ENCODE measurements around the gene PLAAT5.
A peak's percentile ranks its signal among the peaks of the same experiment; 100 is the strongest.
"Not testable (repeated sequence)": the region's sequence is repeated elsewhere in the genome, so short reads cannot be mapped to it uniquely, and the experiment has no call there.

Gene PLAAT5, protein sequence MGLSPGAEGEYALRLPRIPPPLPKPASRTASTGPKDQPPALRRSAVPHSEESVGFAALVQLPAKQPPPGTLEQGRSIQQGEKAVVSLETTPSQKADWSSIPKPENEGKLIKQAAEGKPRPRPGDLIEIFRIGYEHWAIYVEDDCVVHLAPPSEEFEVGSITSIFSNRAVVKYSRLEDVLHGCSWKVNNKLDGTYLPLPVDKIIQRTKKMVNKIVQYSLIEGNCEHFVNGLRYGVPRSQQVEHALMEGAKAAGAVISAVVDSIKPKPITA

DNA sequence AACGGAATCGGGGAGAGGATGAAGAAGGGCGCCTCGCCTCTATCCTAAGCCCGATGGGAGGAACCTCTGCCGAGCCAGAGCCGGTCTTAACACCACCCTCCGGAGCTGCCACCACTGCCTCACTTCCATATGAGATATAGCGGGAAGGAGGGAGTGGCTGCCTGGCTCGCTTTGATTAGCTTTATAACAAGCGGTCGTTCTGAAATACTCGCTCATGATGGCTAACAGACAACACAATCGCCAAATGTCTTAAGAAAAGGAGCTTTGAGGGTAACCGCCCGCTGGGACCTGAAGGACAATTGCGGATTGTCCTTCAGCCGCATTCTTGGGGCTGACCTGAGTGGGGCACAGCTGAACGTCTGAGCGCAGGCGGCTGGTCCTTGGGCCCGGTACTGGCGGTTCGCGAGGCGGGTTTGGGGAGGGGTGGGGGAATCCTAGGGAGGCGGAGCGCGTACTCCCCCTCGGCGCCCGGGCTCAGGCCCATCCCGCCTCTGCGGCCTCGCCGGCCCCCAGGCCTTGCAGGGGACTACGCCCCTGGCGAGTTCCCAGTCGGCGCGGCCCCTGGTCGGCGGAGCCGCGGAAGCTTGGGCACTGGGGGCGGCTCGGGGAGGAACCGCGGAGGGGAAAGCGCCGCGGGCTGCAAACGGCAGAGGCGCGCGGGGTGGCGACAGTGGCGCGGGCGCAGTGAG lies at the start of gene PLAAT5:
PLAAT5 (minus strand) TSS at position 617 of the 689 bp plus-strand sequence; CDS start at position 484, 133 bp downstream.
- DNase-seq: no peak

DNA sequence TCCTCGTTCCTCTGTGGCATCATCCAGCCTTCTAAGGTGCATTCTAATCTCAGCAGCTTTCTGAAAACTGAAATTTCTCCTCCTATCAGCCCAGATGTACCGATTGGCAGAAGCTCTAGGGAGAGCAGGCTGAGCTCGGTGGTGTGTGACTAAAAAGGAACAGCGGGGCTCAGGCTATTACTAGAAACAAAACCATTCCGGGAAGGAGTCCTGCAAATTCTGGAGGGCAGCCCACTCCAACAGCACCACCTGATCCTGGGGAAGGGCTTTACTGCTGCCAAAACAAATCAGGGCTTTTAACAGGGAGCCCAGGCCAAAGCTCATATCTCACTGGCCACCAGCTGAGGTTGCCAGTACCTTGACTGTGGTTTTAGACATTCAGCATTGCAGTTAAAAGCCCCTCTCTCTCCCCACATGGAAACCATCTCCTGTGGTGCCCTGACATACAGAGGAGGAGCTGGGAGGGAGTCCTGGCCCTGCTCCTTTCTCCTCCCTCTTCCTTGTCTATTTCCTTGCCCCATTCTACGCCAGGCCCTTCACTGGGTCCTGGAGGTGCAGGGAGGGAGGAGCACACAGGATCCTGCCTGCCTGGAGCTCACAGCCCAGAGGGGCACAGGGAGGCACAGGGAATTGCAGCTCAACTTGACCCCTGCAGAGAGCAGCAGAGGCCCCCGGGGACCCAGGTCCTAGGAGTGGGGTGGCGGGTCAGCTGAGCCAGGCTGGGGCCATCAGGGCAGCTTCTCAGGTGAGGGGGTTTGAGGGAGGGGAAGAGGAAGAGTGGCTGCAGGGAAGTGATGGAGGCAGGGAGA lies 46.5 kb upstream of the PLAAT5 start:
- peak; percentile 53 for DNase-seq

DNA sequence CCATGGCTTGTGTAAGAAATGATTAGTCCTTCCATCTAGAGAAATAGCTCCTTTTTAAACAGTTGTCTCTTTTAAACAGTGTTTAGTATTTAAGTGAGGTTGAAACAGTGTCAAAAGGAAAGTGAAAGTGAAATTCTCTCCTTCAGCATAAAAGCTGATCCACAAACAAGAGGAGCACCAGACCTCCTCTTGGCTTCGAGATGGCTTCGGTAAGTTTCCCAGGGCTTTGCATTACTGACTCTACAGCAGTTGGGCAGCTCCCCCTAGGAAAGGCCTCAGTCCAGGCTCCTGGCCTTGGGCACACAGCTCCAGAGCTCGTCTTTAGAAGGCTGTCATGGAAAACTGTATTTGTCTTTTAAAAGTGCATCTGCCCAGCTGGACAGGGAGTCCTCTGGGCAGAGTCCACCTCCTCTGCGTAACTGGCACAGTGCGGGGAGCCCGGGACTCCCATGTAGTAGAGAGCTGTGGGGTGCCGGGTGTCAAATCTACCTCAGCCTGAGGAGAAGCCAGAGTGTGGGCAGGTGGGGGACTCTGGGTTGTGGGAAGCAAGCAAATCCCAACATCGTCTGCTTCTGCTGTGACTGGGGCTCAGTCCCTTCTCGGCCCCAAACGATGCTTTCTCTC lies 45.8 kb upstream of the PLAAT5 start, which contains the start of gene PLAAT4:
PLAAT4 (plus strand) TSS at position 140 of the 624 bp plus-strand sequence; CDS start at position 201, 61 bp downstream.
- no peak for DNase-seq

DNA sequence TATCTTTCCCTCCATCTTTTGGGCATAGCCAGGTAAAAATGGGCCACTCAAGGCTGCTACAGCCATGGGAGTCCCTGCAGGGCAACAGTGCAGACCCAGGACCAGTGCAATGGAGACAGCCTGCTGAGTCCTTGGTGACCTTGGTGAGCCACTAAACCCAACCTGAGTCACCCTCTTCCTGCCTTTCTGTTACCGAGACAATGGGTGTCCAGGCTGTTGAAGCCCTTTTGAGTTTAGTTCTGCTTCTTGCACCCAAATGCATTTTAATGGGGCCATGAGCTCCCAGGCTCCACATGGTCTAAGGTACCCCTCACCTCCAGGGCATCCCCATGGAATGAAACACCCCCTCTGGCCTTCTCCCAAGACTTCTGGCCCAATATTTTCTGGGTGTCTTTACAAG lies 44.8 kb upstream of the PLAAT5 start:
- DNase-seq: no peak

DNA sequence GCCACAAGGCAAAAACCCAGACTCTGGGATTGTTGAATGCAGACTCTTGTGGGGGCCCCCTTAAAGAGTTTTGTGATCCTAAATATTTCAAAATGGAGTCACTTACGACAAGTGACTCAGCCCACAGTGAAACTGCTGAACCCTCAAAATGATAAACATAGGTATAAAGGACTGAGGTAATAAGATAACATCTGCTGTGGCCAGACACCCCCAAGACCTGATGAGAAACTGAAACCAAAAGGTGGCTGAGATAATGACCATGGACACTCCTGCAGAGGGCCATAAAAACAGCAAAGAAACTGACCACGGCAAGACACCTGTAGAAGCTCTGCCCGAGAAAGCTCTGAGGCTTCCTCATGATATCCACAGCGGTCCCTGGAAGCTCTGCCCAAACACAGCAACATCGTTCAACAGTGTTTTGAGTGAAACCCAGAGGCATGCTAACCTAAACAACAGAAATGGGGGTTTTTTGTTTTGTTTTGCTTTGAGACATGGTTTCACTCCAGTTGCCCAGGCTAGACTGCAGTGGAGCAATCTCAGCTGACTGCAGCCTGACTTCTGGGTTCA lies 44.0 kb upstream of the PLAAT5 start:
- DNase-seq: no peak

DNA sequence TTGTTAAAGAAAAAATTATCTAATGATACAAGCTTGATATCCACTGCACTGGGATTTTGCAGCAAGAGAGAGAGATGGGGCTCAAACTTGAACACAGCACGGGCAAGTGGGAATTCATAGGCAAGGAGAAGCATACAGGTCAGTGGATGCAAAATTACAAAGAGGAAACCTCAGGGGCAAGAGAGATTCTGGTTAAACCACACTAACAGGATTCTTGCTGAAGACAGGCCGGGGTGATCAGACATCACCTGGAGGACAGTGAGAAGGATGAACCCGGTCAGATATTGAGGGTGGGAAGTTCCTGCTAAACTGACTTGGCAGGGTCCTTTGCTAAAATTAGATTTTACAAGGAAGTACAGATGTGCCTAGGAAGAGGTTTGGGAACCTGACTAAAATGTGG lies 43.1 kb upstream of the PLAAT5 start:
- DNase-seq: no peak

DNA sequence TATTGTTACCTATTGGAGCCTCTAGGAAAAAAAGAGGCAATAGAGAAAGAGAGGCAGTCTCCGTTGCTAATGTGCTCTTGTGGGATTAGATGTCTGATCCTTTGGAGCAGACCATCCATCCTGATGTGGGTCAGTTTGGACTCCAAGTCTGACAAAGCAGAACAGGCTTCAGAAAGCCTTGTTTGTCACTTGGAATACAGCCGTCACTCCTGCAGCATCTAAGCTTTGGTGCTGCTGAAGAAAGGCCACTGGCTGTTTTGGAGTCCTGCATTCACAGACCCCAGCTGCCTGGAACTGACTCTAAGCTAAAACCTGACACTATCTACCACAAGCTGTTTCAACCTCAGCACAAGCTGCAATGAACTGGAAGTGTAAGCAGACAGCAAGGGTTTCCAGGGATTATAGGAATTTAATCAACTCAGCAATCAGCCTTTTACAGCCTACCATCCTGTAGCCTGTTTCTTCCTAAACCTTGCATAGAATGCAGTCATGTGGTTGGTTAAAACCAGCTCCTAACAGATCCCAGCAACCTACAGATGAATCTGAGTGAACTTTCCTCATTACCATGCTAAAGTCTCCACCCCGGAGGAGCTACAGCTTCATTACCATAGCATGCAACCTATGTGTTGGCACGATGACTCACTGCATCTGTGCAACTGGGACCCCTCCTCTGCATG lies 42.0 kb upstream of the PLAAT5 start:
- no peak for DNase-seq

DNA sequence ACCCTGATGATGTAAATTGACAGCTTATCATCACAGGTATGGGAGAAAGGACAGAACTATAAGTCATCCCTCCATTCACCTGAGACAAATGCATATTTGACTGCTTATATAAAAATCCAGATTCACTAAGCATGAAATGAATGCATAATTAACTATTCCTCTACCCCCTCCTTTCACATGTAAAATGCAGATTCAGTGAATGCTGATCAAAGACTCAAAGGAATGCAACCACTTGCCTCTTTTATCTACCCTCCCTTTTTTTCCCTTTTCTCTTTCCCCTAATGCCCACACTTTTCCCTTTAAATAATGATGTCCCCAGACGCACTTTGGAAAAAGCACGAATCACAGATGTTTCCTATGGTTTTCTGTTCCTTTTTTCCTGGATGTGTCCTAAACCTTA lies 41.1 kb upstream of the PLAAT5 start:
- DNase-seq: no peak

DNA sequence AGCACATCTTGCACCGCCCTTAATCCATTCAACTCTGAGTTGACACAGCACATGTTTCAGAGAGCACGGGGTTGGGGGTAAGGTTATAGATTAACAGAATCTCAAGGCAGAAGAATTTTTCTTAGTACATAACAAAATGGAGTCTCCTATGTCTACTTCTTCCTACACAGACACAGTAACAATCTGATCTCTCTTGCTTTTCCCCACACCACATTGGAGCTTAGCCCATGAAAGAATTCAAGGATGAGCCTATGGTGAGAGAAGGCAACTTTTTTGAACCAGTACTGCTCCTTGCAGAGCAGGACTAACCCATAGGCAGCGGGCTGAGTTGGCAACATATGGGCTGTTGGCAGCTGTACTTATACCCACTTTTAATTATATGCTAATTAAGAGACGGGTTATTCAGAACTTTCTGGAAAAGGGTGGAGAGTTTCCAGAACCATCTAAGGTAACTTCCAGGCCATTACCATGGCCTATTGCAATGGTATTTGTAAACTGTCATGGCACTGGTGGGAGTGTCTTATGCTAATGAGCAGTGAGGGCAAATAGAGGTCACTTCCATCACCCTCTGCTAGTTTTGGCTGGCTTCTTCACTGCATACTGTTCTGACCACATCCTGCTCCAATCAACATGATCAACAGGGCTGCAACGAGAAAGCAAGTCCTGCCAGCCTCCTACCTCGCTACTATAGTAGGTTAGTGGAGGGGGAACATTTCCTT lies 40.3 kb upstream of the PLAAT5 start:
- DNase-seq: not testable (repeated sequence)

DNA sequence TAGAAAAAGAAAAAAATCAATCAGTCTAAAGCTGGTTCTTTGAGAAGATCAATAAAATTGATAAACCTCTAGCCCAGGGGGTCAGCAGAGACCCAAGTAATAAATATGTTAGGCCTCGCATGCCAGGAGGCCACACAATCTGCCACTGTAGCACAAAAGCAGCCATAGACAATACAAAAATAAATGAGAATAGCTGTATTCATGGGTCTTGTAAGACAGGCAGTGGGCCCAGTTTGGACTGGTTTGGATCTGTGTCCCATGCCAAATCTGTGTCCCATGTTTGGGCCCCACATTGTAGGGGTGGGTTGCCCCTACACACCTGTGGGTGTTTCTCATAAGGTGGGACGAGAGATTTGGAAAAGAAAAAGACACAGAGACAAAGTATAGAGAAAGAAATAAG lies 39.1 kb upstream of the PLAAT5 start:
- no peak for DNase-seq

DNA sequence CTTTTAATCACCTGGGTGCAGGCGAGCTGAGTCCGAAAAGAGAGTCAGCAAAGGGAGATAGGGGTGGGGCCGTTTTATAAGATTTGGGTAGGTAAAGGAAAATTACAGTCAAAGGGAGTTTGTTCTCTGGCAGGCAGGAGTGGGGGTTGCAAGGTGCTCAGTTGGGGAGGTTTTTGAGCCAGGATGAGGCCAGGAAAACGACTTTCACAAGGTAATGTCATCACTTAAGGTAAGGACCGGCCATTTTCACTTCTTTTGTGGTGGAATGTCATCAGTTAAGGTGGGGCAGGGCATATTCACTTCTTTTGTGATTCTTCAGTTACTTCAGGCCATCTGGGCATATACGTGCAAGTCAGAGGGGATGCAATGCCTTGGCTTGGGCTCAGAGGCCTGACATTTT lies 38.4 kb upstream of the PLAAT5 start:
- not testable (repeated sequence) for DNase-seq

DNA sequence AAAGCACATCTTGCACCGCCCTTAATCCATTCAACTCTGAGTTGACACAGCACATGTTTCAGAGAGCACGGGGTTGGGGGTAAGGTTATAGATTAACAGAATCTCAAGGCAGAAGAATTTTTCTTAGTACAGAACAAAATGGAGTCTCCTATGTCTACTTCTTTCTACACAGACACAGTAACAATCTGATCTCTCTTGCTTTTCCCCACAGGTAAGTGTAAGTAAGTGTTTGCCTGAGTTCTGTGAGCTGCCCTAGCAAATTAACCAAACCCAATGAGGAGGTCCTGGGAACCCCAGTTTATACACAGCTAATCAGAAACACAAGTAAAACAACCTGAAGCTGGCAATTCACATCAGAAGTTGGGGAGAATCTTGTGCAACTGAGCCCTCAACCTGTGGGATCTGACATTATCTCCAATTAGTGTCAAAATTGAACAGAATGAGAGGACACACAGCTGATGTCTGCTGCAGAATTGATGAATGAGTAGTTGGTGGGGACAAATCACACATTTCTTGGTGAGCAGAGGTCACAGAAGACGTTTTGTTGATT lies 37.8 kb upstream of the PLAAT5 start:
- not testable (repeated sequence) for DNase-seq

DNA sequence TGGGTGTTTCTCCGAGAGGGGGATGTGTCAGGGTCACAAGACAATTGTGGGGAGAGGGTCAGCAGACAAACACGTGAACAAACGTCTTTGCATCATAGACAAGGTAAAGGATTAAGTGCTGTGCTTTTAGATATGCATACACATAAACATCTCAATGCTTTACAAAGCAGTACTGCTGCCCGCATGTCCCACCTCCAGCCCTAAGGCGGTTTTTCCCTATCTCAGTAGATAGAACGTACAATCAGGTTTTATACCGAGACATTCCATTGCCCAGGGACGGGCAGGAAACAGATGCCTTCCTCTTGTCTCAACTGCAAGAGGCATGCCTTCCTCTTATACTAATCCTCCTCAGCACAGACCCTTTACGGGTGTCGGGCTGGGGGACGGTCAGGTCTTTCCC lies 37.2 kb upstream of the PLAAT5 start:
- DNase-seq: not testable (repeated sequence)

DNA sequence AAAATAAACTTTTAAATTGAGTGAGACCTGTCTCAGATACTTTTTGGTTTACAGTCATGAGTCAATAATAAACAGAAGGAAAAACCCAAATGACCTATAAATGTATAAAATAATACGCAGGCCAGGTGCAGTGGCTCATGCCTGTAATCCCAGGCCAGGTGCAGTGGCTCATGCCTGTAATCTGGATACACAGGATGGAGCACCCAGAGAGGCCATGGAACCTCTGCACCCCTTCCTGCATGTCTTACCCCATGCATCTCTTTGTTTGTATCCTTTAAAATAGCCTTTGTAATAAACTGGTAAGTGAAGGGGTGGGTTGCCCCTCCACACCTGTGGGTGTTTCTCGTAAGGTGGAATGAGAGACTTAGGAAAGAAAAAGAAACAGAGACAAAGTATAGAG lies 36.7 kb upstream of the PLAAT5 start:
- no peak for DNase-seq

DNA sequence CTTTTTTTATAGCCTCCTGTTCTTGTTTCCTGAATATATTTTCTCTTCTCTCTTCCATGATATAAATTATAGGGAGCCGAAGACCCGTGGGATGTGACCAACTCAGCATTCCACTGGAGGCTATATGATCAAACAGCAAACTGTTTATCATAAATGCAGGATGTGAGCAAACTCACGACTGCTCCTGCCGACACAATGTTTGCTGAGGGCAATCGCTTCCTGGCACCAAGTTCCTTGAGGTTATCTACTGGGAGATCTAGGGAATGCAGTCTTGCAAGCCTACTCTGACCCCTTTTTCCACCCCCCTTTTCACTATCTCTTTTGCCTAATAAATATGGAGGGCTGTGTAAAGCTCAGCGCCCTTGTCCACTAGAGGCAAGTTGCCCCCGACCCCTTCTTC lies 32.2 kb upstream of the PLAAT5 start:
- no peak for DNase-seq

DNA sequence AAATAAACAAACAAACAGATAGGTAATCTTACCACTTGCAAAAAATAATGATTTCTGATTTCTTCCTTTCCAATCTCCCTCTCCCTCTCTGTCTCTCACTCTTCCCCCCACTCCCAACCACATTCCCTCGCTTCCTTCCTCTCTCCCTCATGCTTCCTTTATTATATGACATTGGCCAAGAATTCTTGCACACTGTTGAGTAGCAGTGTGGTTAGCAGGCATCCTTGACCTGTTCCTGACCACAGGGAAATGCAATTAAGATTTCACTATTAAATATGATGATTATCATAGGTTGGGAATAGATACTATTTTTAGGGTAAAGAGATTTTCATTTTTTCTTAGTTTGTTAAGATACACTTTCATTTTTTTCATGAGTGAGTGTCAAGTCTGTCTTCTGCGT lies 30.9 kb upstream of the PLAAT5 start:
- no peak for DNase-seq

DNA sequence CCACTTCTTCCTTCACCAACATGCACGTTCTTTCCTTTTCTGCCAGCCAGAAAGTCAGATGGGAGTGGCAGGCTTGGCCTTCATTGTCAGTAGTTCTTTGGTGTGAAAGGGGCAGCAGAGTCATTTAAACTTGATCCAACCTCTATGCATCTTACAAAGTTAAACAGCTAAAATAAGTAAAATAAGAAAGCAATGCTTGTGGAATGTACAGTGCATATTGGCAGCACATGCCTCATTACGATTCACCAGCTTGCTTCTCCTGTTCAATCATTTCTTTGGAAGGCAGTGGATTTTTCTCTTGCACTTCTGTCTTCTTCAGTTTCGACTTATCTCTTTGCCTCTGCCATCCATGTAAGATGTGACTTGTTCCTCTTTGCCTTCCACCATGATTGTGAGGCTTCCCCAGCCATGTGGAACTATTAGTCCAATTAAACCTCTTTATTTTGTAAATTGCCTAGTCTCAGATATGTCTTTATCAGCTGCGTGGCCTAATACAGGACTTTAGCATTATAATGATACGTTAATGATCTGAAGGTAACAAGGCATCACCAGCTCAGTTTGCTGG lies 29.7 kb upstream of the PLAAT5 start:
- DNase-seq: no peak

DNA sequence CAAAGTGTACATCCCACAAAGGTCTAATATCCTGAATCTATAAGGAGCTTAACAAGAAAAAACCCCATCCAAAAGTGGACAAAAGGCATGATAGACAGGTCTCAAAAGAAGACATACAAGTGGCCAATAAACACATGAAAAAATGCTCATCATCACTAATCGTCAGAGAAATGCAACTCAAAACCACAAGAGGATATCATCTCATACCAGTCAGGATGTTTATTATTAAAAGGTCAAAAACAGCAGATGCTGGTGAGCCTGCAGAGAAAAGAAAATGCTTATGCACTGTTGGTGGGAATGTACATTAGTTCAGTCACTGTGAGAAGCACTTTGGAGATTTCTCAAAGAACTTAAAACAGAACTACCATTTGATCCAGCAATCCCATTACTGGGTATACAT lies 27.6 kb upstream of the PLAAT5 start:
- DNase-seq: no peak

DNA sequence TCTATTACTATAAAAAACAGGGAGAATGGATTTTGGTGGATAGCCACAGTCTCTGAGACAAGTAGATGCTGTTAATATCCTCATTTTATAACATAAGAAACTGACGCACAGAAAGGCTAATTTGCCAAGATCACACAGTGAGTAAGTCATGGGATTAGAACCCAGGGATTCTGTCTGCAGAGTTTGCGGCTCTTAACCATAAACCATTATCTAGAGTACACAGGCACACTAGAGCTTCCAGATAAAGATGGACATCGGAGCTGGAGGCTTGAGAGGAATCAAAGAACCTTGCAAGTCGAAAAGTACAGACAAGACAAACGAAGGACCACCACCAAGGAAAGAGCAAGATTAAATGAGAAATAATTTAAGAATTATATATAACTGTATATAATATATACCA lies 26.2 kb upstream of the PLAAT5 start:
- DNase-seq: no peak

DNA sequence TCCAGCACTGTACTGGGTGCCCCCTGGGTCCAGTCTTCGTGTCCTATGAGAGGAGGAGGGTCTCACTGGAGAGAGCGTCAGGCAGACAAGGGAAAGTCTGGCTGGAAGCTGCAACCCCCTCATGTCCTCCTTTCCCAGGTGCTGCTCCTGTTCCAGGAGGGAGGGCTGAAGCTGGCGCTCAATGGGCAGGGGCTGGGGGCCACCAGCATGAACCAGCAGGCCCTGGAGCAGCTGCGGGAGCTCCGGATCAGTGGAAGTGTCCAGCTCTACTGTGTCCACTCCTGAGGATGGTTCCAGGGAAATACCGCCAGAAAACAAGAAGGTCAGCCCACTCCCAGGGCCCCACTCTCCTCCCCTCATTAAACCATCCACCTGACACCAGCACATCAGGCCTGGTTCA lies 25.1 kb upstream of the PLAAT5 start:
- no peak for DNase-seq

DNA sequence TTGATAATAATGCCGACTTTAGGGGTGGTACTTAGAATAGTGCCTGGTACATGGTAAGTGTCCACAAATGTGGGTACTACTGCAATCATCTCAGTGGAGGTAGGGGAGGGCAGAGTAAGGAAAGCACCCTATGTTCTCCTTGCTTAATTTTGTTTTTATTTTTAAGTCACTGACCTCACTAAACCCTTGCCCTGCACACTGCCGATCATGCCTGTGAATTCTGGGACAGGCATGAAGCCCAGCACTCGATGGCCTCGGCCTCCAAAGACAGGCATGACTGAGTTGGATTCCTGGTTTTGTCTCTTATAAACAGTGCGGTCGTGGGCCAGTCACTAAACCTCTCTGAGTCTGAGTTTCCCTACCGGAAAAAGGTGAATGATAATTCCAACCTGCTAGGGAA lies 21.8 kb upstream of the PLAAT5 start:
- no peak for DNase-seq

Measured in DMS 273 treated with DMSO at 0.1 percent for 48 hours (cell line).